SU-DHL-6 (cell line): ENCODE data around the gene DR1.

ENCODE experiments used
- EZH2phosphoT487 ChIP-seq: fragments of 200-600 bp; sonication (generic), shearing (Covaris generic); conservative IDR thresholded peaks from 2 replicates; pipeline ENCODE4 v1.6.1; 2018; ENCODE audit warnings: mild to moderate bottlenecking, antibody characterized with exemption, low read length, moderate library complexity, mixed read lengths
- TF ChIP-seq, protein P1 (sequence below): fragments of 200-600 bp; sonication (generic); IDR thresholded peaks from one replicate; pipeline ENCODE4 v1.5.1; 2017; ENCODE audit warnings: antibody characterized with exemption, mild to moderate bottlenecking, low read length, moderate library complexity; ENCODE audit not compliant: insufficient read depth, poor library complexity, severe bottlenecking

DNA sequence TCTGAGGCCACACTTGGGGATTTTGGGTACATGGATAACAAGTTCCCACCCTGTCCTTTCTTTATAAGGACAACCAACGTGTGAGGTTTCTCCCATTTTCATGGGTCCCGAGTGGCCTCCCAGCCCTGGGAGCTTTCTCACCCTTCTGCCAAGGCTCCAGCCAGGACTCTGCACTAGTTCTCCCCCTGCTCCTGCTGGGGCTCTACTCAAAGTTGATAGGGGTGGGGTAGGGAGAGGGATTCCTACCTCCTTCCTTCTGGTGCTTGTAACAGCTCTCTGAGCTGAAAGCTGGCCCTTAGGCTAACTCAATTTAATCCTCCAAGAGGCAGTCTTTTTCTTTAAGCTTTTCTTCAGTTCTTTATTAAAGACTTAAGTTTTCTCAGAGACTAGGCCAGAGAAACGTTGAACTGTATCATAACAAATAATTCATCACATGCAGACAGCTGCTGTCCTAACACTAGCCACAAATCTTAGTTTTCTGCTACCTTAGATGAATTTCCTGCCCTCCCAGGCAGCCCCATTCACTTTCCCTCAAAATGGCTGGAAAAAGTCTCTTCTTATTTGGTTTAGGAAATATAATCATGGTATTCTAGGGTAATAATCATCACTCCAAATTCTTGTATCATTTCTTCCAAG, 22.4 kb upstream of the DR1 start:
- TF ChIP-seq, protein P1, sequence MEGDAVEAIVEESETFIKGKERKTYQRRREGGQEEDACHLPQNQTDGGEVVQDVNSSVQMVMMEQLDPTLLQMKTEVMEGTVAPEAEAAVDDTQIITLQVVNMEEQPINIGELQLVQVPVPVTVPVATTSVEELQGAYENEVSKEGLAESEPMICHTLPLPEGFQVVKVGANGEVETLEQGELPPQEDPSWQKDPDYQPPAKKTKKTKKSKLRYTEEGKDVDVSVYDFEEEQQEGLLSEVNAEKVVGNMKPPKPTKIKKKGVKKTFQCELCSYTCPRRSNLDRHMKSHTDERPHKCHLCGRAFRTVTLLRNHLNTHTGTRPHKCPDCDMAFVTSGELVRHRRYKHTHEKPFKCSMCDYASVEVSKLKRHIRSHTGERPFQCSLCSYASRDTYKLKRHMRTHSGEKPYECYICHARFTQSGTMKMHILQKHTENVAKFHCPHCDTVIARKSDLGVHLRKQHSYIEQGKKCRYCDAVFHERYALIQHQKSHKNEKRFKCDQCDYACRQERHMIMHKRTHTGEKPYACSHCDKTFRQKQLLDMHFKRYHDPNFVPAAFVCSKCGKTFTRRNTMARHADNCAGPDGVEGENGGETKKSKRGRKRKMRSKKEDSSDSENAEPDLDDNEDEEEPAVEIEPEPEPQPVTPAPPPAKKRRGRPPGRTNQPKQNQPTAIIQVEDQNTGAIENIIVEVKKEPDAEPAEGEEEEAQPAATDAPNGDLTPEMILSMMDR, result no peak
- no peak for TF ChIP-seq EZH2phosphoT487
